Karpas-422 (cell line): ENCODE data around the gene SMARCC1. TPM values are rescaled to one million over a fixed set of nuclear protein-coding genes. Genes with fewer than 3 reads are reported as not detected.

Experiments used
- DNase-seq: peaks from one replicate; pipeline ENCODE4 v3.0.0-alpha.2; 2015
- H2AFZ ChIP-seq: fragments of 200-600 bp; sonication (generic); 2 replicates; pipeline ENCODE4 v1.6.1; 2014; ENCODE audit warnings: antibody characterized with exemption, low read length, mixed read lengths
- H3K27ac ChIP-seq: fragments of 200-600 bp; sonication (generic); 2 replicates; pipeline ENCODE4 v1.5.1; 2014; ENCODE audit warnings: mild to moderate bottlenecking, low read length, moderate library complexity
- H3K27me3 ChIP-seq: fragments of 200-600 bp; sonication (generic); 2 replicates; pipeline ENCODE4 v1.6.1; 2014; ENCODE audit warnings: low read length, mixed read lengths
- H3K36me3 ChIP-seq: fragments of 200-600 bp; sonication (generic); 2 replicates; pipeline ENCODE4 v1.6.1; 2014; ENCODE audit warnings: low read length, mixed read lengths; ENCODE audit not compliant: insufficient read depth
- H3K4me1 ChIP-seq: fragments of 200-600 bp; sonication (generic); 2 replicates; pipeline ENCODE4 v1.6.1; 2014; ENCODE audit warnings: mild to moderate bottlenecking, low read length, mixed read lengths
- H3K4me2 ChIP-seq: fragments of 200-600 bp; sonication (generic); 2 replicates; pipeline ENCODE4 v1.6.1; 2014; ENCODE audit warnings: low read length, low read depth, mild to moderate bottlenecking; ENCODE audit not compliant: poor library complexity, severe bottlenecking
- H3K4me3 ChIP-seq: fragments of 200-600 bp; sonication (generic); 2 replicates; pipeline ENCODE4 v1.5.1; 2014; ENCODE audit warnings: mild to moderate bottlenecking, antibody characterized with exemption, low read length, mixed read lengths
- H3K79me2 ChIP-seq: fragments of 200-600 bp; sonication (generic); 2 replicates; pipeline ENCODE4 v1.6.1; 2014; ENCODE audit warnings: mild to moderate bottlenecking, low read length, mixed read lengths
- H3K9ac ChIP-seq: fragments of 200-600 bp; sonication (generic); 2 replicates; pipeline ENCODE4 v1.6.0; 2014; ENCODE audit warnings: low read length
- H3K9me2 ChIP-seq: fragments of 200-600 bp; sonication (generic), shearing (Covaris generic); replicated peaks from 2 replicates; pipeline ENCODE4 v1.6.0; 2014; ENCODE audit warnings: mild to moderate bottlenecking, low read length, moderate library complexity; ENCODE audit not compliant: insufficient read depth
- H3K9me3 ChIP-seq: fragments of 300-700, 200-600 bp; sonication (generic); 2 replicates; pipeline ENCODE4 v1.6.1; 2014; ENCODE audit warnings: low read length, mixed read lengths
- H4K20me1 ChIP-seq: fragments of 200-600 bp; sonication (generic); 2 replicates; pipeline ENCODE4 v1.6.1; 2014; ENCODE audit warnings: mild to moderate bottlenecking, antibody characterized with exemption, low read length, low read depth; ENCODE audit not compliant: insufficient read depth
- total RNA-seq: library from RNA; depleted of rRNA; stranded (reverse); fragments of >200 nt; shearing (Covaris generic); gene quantifications from 2 replicates; pipeline ENCODE4 v1.2.3, GENCODE V29; 2014; ENCODE audit warnings: low replicate concordance

SMARCC1 gene
- total RNA-seq, 1 experiment from 2014 or later: 71.3 TPM

- Histone ChIP-seq H3K79me2 (peaks cover 22% of the 10 kb centered on the region), H3K4me2 (peak overlapping the region; percentile 92), H3K9me2 (no peaks in the 10 kb centered on the region), H4K20me1 (no peaks in the 10 kb centered on the region), H3K27me3 (no peaks in the 10 kb centered on the region), H3K4me3 (peak overlapping the region; percentile 99), H3K36me3 (no peaks in the 10 kb centered on the region; the same call in 1 of the 2 replicates), H2AFZ (peak overlapping the region; percentile 88), H3K4me1 (peaks cover 25% of the 10 kb centered on the region), H3K9ac (peak overlapping the region; percentile 96), H3K27ac (peak overlapping the region; percentile 42), H3K9me3 (no peaks in the 10 kb centered on the region)
- DNase-seq: peak; percentile 65
Observed at GRCh38 chr3:47803480-47804025, 21.9 kb upstream of the SMARCC1 start.

- H2AFZ ChIP-seq: peak within 1 kb of the TSS; percentile 88
Observed at GRCh38 chr3:47802734-47803479, 21.2 kb upstream of the SMARCC1 start, which contains the start of gene DHX30. Gene DHX30, plus strand, starts transcription at chr3:47803138. Its CDS starts 7,546 bp downstream, at chr3:47810684.

DNA sequence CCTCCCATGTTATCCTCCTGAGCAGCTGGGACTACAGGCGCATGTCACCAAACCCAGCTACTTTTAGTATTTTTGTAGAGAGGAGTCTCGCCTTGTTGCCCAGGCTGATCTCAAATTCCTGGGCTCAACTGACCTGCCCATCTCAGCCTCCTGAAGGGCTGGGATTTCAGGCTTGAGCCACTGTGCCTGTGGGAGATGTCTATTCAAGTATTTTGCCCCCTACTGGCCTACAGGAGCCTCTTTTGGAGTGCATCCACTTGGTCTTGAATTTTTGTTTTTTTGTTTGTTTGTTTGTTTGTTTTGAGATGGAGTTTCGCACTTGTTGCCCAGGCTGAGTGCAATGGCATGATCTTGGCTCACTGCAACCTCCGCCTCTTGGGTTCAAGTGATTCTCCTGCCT lies 18.0 kb upstream of the SMARCC1 start:
- Histone ChIP-seq H3K9me3 (no peaks in the 10 kb centered on the region), H3K27me3 (no peaks in the 10 kb centered on the region), H4K20me1 (no peaks in the 10 kb centered on the region), H2AFZ (no peak overlapping the region), H3K9ac (no peak overlapping the region), H3K4me3 (no peak overlapping the region), H3K9me2 (no peaks in the 10 kb centered on the region), H3K4me2 (no peak overlapping the region), H3K4me1 (peaks cover 28% of the 10 kb centered on the region), H3K27ac (no peak overlapping the region), H3K79me2 (peaks cover 16% of the 10 kb centered on the region), H3K36me3 (no peaks in the 10 kb centered on the region)
- peak; percentile 56 for DNase-seq

More at GRCh38 chr3:47802734-47803479, 21.2 kb upstream of the SMARCC1 start, which contains the start of gene DHX30:
- Histone ChIP-seq H4K20me1 (no peaks in the 10 kb centered on the region), H3K27me3 (no peaks in the 10 kb centered on the region), H3K9me3 (no peaks in the 10 kb centered on the region), H3K9me2 (no peaks in the 10 kb centered on the region), H3K27ac (peak within 1 kb of the TSS; percentile 42), H3K36me3 (no peaks in the 10 kb centered on the region; the same call in 1 of the 2 replicates), H3K4me2 (peak within 1 kb of the TSS; percentile 92), H3K79me2 (peaks cover 22% of the 10 kb centered on the region), H3K4me3 (peak within 1 kb of the TSS; percentile 99), H3K4me1 (peaks cover 25% of the 10 kb centered on the region), H3K9ac (peak within 1 kb of the TSS; percentile 96)
- DNase-seq: peak; percentile 93

- no peak overlapping the region for H3K4me3 ChIP-seq
- no peak overlapping the region for H2AFZ ChIP-seq
- no peak overlapping the region for H3K27ac ChIP-seq
- no peaks in the 10 kb centered on the region for H4K20me1 ChIP-seq
- H3K4me2 ChIP-seq: no peak overlapping the region
- no peaks in the 10 kb centered on the region for H3K9me3 ChIP-seq
- H3K9me2 ChIP-seq: no peaks in the 10 kb centered on the region
- H3K27me3 ChIP-seq: no peaks in the 10 kb centered on the region
- H3K36me3 ChIP-seq: no peaks in the 10 kb centered on the region
- peaks cover 7% of the 10 kb centered on the region for H3K4me1 ChIP-seq
- DNase-seq: no peak
- no peak overlapping the region for H3K9ac ChIP-seq
- no peaks in the 10 kb centered on the region for H3K79me2 ChIP-seq
Observed at GRCh38 chr3:47794544-47794943, 12.9 kb upstream of the SMARCC1 start.

GRCh38 chr3:47792699-47793098 lies 11.0 kb upstream of the SMARCC1 start:
- no peak for DNase-seq
- H3K4me3 ChIP-seq: no peak overlapping the region
- no peaks in the 10 kb centered on the region for H3K9me2 ChIP-seq
- no peak overlapping the region for H3K4me2 ChIP-seq
- H4K20me1 ChIP-seq: no peaks in the 10 kb centered on the region
- H3K79me2 ChIP-seq: no peaks in the 10 kb centered on the region
- H3K4me1 ChIP-seq: peaks cover 7% of the 10 kb centered on the region
- no peak overlapping the region for H3K27ac ChIP-seq
- H3K27me3 ChIP-seq: no peaks in the 10 kb centered on the region
- H2AFZ ChIP-seq: no peak overlapping the region
- H3K9me3 ChIP-seq: no peaks in the 10 kb centered on the region
- H3K9ac ChIP-seq: no peak overlapping the region
- H3K36me3 ChIP-seq: no peaks in the 10 kb centered on the region

- no peaks in the 10 kb centered on the region for H3K9me3 ChIP-seq
- no peak overlapping the region for H3K9ac ChIP-seq
- H3K9me2 ChIP-seq: no peaks in the 10 kb centered on the region
- DNase-seq: peak; percentile 40
- H3K27ac ChIP-seq: no peak overlapping the region
- H2AFZ ChIP-seq: no peak overlapping the region
- no peaks in the 10 kb centered on the region for H3K27me3 ChIP-seq
- no peaks in the 10 kb centered on the region for H3K4me1 ChIP-seq
- no peaks in the 10 kb centered on the region for H3K79me2 ChIP-seq
- H3K36me3 ChIP-seq: no peaks in the 10 kb centered on the region
- H3K4me2 ChIP-seq: no peak overlapping the region
- H4K20me1 ChIP-seq: no peaks in the 10 kb centered on the region
- no peak overlapping the region for H3K4me3 ChIP-seq
Observed at GRCh38 chr3:47791193-47791855, 9.6 kb upstream of the SMARCC1 start.

GRCh38 chr3:47783673-47784072 lies 2.0 kb upstream of the SMARCC1 start:
- no peak for DNase-seq
- Histone ChIP-seq H3K79me2 (peaks cover 33% of the 10 kb centered on the region), H3K36me3 (peaks cover 5% of the 10 kb centered on the region; the same call in 1 of the 2 replicates), H3K4me2 (peak overlapping the region; percentile 82), H3K9me2 (no peaks in the 10 kb centered on the region), H3K27me3 (no peaks in the 10 kb centered on the region), H3K27ac (no peak overlapping the region), H3K4me3 (no peak overlapping the region; the same call in 1 of the 2 replicates), H3K9ac (no peak overlapping the region), H2AFZ (no peak overlapping the region), H3K9me3 (no peaks in the 10 kb centered on the region), H3K4me1 (peaks cover 30% of the 10 kb centered on the region), H4K20me1 (peaks cover 9% of the 10 kb centered on the region; the same call in 1 of the 2 replicates)
